ENCODE measurements around the gene COLGALT1. TPM values are rescaled to one million over a fixed set of nuclear protein-coding genes. Genes with fewer than 3 reads are reported as not detected.

Gene COLGALT1
- polyA plus RNA-seq, 3 donors, result 21.5 to 68.3 (median 50.4) TPM

DNA sequence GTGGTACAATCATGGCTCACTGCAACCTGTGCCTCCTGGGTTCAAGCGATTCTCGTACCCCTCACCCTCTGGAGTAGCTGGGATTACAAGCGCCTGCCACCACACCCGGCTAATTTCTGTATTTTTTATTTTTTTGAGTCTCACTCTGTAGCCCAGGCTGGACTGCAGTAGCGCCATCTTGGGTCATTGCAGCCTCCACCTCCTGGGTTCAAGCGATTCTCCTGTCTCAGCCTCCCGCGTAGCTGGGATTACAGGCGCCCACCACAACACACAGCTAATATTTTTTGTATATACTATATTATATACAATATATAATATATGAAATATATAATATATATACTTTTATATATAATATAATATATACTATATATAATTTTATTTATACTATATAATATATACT is 52.5 kb downstream of the COLGALT1 start:
- WGBS, 3 donors, result 95 to 97% (median 96%) methylated on average over 9 of the region's 9 CpGs

DNA sequence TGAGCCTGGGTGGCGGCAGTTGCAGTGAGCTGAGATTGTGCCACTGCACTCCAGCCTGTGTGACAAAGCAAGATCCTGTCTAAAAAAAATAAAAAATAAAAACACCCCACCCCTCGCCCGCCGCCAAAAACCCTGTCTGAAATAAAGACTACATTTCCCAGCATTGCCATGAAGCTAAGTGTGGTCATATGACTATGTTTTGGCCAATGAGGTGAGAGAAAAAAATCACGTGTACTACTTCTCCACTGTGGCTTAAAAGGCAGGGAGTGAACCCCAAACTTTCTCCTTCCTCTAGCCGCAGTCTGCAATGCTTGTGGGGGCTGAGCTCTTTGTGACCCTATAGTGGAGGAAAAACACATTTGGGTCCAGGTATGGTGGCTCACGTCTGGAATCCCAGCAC is 54.9 kb downstream of the COLGALT1 start:
- H3K27ac ChIP-seq (ENCODE audit: low read depth, low read length), result no peak overlapping the region
- 49 to 61% (median 52%) methylated on average over 7 of the region's 7 CpGs for WGBS, 3 donors

More for the DNA sequence above, 52.5 kb downstream of the COLGALT1 start:
- H3K27ac ChIP-seq (ENCODE audit: low read depth, low read length), result no peak overlapping the region

DNA sequence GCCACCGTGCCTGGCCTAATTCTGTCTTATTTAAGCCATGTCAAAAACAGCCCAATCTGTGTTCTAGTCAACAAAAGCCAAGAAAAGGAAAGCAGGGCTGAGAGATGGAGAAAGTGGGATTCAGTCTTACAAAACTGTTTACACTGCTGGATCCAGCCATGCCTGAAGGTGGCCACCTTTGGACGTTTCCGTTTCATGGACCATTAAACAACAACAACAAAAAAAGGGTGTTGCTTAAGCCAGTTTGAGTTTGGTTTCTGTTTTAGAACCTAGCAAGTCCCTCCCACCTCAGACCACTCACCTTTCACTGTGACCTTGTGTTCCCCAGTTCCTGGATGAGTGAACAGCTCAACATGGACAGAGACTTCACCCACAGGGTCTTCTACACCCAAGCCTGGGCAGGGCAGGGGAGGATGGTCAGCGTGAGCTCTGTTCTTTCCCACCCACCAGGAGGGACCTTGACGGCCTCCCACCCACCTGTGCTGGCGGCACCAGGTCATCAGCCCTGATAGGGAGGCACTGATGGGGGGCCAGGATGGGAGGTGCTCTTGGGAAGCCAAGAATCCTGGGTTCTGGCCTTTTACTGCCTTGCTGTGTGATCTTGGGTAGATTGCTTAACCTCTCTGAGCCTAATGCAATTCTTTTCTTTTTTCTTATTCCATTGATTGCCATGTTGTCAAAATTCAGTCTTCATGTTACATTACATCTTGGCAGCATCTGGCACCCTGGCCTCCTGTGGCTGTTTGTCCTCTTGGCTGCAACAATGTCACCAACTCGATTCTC is 56.2 kb downstream of the COLGALT1 start:
- H3K27ac ChIP-seq (ENCODE audit: low read depth, low read length), result no peak overlapping the region
- 75 to 83% (median 80%) methylated on average over 7 of the region's 7 CpGs for WGBS, 3 donors

DNA sequence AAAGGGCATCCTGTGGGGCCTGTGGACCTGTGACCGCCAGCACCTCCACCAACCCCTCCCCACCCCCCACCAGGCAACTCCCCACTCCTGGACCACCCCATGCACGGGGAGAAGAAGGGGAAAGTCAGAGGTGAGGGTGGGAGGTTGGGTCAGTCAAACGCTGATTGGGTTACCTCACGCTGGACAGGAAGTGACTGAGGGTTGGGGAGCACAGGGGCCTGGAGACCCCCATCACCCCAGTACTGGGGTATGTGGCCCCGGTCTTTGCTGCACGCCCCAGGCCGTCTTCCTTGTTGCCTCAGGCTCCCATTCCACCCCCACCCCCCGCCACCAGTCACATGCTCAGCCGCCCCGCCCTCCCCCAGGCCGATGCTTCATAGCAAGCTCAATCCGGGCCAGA is 59.0 kb downstream of the COLGALT1 start:
- 73 to 83% (median 76%) methylated on average over 11 to 12 of the region's 12 CpGs for WGBS, 3 donors
- H3K27ac ChIP-seq (ENCODE audit: low read depth, low read length), result no peak overlapping the region

DNA sequence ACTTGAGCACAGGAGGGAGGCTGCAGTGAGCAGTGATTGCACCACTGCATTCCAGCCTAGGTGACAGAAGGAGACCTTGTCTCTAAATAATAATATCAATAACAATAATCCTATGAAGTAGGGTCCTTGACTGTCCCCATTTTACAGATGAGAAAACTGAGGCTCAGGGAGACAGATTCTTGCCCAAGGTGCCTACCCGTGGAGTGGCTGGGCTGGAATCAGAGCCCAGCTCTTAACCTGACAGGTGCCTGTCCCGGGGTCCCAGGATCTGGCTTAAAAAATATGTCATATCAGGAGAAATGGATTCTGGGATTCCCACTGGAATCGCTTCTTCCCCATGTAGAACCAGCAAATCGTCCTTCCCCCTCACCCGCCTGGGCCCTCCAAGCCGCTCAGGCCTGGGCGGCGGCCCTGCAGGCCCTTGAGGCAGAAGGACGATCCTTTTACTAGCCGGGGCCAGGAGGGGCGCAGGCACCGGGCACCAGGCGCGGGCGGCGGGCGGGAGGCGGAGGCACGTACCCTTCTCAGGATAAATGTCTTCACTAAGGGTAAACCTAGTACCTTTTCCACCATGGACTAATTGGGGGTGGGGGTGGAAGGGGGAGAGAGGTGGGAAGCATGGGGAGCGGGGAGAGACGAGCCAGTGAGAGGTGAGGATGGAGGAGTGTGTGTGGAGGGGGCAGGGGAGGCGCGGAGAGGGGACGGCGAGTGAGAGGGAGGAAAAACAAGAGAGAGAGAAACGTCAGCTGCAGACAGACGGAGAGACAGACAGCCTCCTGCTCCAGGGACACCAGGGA is 60.6 kb downstream of the COLGALT1 start:
- 15 to 39% (median 33%) methylated on average over 25 to 27 of the region's 27 CpGs for WGBS, 3 donors
- no peak overlapping the region for H3K27ac ChIP-seq (ENCODE audit: low read depth, low read length)

DNA sequence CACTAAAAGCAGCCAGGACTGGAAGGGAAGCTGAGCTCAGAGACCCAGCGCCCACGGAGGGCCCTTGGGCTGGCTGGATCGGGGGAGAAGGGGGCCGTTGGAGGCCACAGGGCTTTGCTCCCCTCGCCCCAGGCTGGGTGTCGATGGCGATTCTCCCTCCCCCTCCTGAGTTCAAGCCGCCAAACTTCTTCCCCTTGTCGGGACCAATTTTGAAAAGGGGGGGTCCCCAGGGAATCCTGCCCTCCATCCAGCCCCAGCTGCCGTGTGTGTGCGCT is 61.2 kb downstream of the COLGALT1 start:
- no peak overlapping the region for H3K27ac ChIP-seq (ENCODE audit: low read depth, low read length)
- WGBS, 3 donors, result 16 to 24% (median 21%) methylated on average over 11 of the region's 11 CpGs

DNA sequence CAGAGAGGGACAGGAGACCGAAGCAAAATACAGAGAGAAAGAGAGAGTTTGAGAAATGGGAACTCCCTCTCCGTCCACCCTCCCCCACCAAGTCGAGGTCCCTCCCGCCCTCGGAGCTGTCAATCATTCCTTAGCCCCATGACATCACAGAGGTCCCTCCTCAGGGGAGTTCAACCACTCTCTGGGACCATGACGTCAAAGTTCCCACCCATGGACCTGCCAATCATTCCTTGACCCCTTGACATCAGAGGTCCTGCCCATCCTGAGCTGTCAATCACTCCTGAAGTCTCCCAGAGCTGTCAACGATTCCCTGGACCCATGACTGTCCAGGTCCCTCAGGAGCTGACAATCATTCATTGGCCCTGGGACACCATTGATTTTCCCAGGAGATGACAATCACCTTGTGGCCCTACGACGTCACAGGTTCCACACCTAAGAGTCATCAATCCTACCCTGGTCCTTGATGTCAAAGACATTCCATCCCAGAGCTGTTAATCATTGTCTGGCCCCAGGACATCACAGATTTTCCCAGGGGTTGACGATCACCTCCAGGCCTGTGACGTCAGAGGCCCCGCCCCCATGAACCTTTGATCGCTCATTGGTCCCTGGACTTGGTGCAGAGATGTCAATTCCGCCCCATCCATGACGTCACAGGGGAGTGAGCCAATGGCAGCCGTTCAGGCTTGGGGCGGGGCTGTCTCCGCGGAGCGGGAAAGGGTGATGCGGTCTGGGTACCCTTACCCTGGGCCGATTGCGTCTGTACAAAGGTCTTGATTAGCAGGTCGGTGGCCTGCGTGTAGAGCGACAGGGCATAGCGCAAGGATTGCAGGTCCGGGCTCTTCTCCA is 61.7 kb downstream of the COLGALT1 start:
- 54 to 67% (median 66%) methylated on average over 28 of the region's 28 CpGs for WGBS, 3 donors
- H3K27ac ChIP-seq (ENCODE audit: low read depth, low read length), result no peak overlapping the region

DNA sequence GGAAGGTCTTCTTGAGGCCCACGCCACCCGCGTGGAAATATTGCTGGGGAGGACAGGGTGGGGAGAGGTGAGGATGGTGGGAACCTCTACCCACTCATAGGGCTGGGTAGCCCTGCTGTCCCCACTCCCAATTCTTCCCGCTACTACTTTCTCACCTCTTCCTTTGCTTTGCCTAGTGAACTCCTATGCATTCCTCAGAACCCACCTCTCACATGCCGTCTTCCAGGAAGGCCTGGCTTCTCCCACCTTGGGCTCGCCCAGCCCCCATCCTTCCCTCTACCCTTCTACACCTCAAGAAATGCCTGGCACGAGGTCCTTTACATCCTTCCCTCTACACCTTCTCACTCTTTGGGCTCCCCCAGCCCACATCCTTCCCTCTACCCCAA is 62.4 kb downstream of the COLGALT1 start:
- 82 to 92% (median 89%) methylated on average over 5 to 7 of the region's 7 CpGs for WGBS, 3 donors
- no peak overlapping the region for H3K27ac ChIP-seq (ENCODE audit: low read depth, low read length)

DNA sequence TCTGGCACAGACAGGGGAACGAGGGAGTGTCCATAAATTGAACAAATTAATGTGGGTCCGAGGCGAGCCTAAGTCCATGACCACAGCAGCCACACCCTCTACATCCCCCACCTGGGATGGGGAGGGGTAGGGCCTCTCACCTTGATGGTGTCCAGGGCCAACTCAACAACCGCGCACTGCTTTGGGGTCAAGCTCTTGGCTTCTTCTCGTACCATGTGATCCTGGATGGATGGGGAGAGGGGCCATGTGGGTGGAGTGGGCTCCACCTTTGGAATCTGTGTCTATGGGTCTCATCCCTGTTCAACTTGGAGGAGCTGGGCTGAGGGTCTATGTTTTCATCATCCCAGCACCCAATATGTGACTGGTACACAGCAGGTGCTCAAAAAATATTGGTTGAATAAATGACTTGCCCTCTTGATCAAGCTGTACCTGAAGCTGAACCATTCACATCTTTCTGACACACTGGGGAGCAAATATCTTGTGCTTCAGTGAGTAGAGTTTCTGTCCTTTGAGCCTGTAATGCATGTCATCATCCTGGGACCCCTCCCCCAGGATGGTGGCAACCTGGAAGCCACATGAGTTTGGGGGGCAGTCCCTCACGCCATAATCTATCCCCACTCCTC is 62.9 kb downstream of the COLGALT1 start:
- 74 to 96% (median 83%) methylated on average over 7 of the region's 7 CpGs for WGBS, 3 donors
- H3K27ac ChIP-seq (ENCODE audit: low read depth, low read length), result no peak overlapping the region

DNA sequence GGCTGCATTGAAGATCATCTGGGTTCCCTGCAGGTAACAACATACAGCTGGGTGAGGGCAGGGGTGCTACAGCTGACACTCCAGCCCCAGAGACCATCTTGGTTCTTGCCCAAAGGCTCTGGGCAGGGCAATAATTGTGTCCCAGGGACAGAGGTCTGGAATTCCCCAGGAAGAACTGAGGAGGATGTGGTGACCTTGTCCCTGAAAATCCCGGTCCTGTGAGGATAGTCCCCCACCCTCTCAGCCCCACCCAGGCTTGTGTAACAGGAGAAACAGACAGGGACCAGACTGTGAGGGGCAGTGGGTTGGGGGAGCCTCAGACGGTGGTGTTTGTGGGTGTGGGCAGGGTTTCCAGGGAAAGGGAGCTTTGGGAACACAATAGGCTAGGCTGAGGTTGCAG is 63.5 kb downstream of the COLGALT1 start:
- WGBS, 3 donors, result 5 to 11% (median 5%) methylated on average over 2 of the region's 2 CpGs
- H3K27ac ChIP-seq (ENCODE audit: low read depth, low read length), result no peak overlapping the region

DNA sequence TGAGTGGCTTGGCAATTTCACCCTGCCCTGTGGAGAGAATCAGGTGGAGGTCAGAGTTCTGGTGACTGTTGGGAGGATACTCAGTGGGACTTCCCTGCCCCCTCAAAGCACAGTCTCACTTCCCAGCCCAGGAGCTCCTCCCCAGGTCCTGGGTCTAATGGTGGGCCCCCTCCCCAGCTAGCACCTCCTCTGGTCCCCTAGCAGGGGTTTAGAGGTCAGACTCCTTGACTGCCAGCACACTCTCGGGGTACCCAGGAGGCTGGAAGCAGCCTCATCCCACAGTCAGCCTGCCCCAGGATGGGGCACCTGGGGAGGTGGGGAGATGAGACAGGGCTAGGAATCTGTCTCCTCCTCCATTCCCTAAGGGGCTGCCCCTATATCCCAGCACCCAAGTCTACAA is 65.2 kb downstream of the COLGALT1 start:
- 88 to 97% (median 94%) methylated on average over 1 of the region's 1 CpG for WGBS, 3 donors
- H3K27ac ChIP-seq (ENCODE audit: low read depth, low read length), result no peak overlapping the region

DNA sequence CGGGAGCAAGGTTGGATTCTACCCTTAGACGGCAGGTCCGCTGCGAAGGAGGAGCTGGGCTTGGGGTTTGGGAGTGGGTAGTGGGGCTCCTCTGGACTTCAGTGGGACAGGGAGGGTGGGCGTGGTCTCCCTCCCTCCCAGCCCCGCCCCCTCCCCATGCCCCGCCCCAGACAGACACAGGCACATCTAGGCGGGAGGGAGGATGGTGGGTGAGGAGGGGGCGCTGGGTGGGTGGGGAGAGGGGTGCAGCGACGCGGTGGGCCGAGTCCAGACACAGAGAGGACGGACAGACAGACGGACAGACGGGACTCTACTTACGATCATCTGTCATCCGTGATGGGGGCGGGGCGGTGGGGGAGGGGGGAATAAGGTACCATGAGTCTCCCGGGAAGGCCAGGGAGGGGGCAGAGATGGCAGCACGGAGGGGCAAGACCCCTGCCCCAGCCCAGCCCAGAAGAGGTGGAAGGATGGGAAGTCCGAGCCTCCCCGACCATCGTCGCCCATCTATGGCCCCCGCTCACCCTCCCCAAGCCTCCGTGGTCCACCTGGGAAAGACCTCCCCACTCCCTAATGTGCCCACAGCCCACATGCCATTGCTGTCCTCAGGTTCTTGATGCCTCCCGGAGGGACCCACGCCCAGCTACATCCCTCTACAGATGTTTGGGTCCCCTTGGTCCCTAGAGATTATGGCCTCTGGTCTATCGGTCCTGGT is 67.9 kb downstream of the COLGALT1 start:
- WGBS, 3 donors, result 83 to 90% (median 87%) methylated on average over 28 to 31 of the region's 31 CpGs
- no peak overlapping the region for H3K27ac ChIP-seq (ENCODE audit: low read depth, low read length)

DNA sequence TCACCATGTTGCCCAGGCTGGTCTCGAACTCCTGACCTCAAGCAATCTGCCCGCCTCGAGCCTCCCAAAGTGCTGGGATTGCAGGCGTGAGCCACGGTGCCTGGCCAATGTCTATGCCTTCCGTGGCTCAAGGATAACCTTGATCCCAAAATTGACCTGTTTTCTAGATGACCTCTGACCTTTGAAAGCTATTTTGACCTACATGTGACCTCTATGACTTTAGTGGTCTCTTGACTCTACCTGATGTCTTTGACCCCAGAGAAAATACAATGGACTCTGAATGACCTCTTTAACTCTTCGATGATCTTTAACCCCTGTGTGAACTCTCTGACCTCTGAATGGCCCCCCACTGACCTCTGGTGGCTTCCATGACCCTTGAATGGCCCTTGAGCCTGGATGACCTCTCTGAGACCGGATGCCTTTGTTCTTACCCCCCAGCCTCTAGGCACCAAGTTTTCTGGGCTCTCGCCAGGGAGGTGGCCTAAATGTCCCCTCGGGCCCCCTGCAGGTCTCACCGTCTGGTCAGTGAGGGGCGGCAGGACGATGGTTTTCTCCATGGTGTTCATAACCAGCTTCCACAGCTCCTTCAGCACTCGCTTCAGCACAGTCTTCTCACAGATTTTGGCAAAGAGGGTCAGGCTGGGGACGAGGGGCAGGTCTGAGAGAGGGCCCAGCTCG is 69.0 kb downstream of the COLGALT1 start:
- no peak overlapping the region for H3K27ac ChIP-seq (ENCODE audit: low read depth, low read length)
- 83 to 89% (median 85%) methylated on average over 16 of the region's 16 CpGs for WGBS, 3 donors

DNA sequence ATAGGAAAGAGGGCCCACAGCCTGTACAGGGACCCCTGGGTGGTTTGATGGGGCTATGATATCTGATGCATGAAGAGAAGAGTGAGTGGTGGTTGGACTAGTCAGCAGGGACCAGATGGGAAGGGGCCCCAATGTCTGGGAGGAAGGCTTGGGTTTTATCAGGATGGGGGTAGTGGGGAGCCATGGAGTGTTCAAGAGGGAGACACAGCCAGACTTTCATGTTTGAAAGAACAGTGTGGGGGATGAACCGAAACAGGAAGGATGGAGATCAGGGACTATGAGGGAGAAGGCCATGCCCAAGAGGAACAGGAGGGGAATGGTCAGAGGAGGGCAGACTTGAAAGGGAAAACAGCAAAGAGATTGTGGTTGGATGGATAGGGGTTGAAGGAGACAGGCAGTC is 69.6 kb downstream of the COLGALT1 start:
- 85 to 89% (median 86%) methylated on average over 1 of the region's 1 CpG for WGBS, 3 donors
- no peak overlapping the region for H3K27ac ChIP-seq (ENCODE audit: low read depth, low read length)

DNA sequence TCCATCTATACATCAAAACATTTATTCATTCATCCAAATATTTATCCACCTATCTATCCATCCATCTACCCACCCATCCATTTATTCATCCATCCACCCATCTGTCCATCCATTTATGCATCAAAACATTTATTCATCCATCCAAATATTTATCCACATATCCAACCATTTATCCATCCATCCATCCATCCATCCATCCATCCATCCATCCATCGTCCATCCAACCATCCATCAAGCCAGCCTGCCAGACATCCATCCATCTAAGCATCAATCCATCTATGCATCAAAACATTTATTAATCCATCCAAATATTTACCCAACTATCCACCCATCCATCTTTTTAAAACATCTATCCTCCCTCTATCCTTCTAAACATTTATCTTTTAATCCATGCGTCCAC is 70.5 kb downstream of the COLGALT1 start:
- 59 to 85% (median 83%) methylated on average over 2 of the region's 2 CpGs for WGBS, 3 donors
- H3K27ac ChIP-seq (ENCODE audit: low read depth, low read length), result no peak overlapping the region

DNA sequence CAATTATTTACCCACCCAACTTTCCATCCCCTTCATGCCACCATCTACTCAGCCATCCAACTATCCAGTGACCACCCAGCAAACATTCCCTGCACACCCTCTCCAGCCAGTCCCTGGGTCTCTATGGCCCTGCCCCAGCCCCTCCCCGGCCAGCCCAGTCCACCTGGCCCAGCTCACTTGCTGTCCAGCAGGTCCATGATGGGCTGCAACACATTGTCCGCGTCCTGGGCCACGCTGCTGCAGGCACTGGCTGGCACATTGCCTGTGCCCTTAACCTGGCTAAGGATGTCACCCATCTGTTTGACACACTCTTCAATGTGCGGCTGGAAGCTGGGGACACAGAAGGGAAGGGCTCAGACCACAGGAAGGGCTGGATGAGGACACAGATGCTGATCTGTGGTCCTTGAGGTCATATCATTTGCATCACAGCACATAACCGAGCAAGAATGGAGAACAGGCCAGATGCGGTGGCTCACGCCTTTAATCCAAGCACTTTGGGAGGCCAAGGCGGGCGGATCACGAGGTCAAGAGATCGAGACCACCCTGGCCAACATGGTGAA is 71.1 kb downstream of the COLGALT1 start:
- WGBS, 3 donors, result 76 to 81% (median 80%) methylated on average over 12 of the region's 12 CpGs
- no peak overlapping the region for H3K27ac ChIP-seq (ENCODE audit: low read depth, low read length)

DNA sequence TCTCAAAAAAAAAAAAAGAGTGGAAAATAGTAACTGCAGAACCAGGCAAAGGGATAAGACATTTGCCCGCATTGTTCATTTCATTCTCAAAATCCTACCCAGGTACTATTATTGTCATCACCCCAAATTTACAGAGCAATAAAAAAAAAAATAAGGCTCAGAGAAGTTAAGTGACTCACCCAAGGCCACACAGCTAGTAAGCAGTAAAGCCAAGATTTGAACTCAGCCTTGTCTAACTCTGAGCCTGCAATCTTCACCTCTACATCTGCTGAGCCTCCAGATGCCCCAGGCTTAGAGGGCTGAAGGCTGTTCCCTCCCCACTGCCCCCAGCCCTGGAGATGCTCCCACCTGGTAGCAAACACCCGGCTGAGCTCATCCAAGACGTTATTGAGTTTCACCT is 71.7 kb downstream of the COLGALT1 start:
- H3K27ac ChIP-seq (ENCODE audit: low read depth, low read length), result no peak overlapping the region
- 76 to 89% (median 88%) methylated on average over 3 of the region's 3 CpGs for WGBS, 3 donors

Data from adipose tissue (tissue), 3 donors.